HEK293T (cell line): Measurements from ENCODE around the gene MYBPH.

Experiments
- CTCF ChIA-PET: fragments of 350-600 bp; formaldehyde crosslinking; extraction: SDS; loops from one replicate; lab custom pipeline; 2021; ENCODE audit warnings: antibody characterized with exemption, inconsistent platforms; lab: Yijun Ruan, JAX
- POLR2A ChIA-PET: fragments of 350-600 bp; formaldehyde crosslinking; extraction: SDS; loops from one replicate; lab custom pipeline; 2020; ENCODE audit warnings: antibody characterized with exemption, inconsistent platforms; lab: Yijun Ruan, JAX
- DNase-seq: peaks from one replicate; pipeline ENCODE4 v3.0.0; 2012; ENCODE audit warnings: mixed read lengths; ENCODE audit errors: extremely low spot score
- ARNT ChIP-seq: fragments of 450-650 bp; IDR thresholded peaks from 2 replicates; pipeline ENCODE4 v1.6.1; 2017; ENCODE audit warnings: mild to moderate bottlenecking
- BHLHE40 ChIP-seq: fragments of 450-650 bp; IDR thresholded peaks from 2 replicates; pipeline ENCODE4 v1.6.1; 2016; ENCODE audit warnings: mild to moderate bottlenecking, moderate library complexity, borderline replicate concordance
- CTBP1 ChIP-seq: fragments of 450-650 bp; IDR thresholded peaks from 2 replicates; pipeline ENCODE4 v1.6.1; 2016; ENCODE audit warnings: borderline replicate concordance
- ELF4 ChIP-seq: fragments of 450-650 bp; IDR thresholded peaks from 2 replicates; pipeline ENCODE4 v1.6.1; 2017; ENCODE audit warnings: antibody characterized with exemption
- FOXA1 ChIP-seq: fragments of 450-650 bp; IDR thresholded peaks from 2 replicates; pipeline ENCODE4 v1.6.1; 2016; ENCODE audit warnings: mild to moderate bottlenecking
- FOXK2 ChIP-seq: fragments of 450-650 bp; IDR thresholded peaks from 2 replicates; pipeline ENCODE4 v1.6.1; 2016; ENCODE audit warnings: mild to moderate bottlenecking
- FOXM1 ChIP-seq: fragments of 450-650 bp; IDR thresholded peaks from 2 replicates; pipeline ENCODE4 v1.6.1; 2017; ENCODE audit warnings: mild to moderate bottlenecking, borderline replicate concordance
- HDGF ChIP-seq: fragments of 450-650 bp; IDR thresholded peaks from 2 replicates; pipeline ENCODE4 v1.6.1; 2017; ENCODE audit warnings: antibody characterized with exemption, borderline replicate concordance
- L3MBTL2 ChIP-seq: fragments of 450-650 bp; conservative IDR thresholded peaks from 2 replicates; pipeline ENCODE4 v1.6.1; 2016; ENCODE audit warnings: mild to moderate bottlenecking
- LEF1 ChIP-seq: fragments of 450-650 bp; IDR thresholded peaks from 2 replicates; pipeline ENCODE4 v1.6.1; 2017; ENCODE audit warnings: mild to moderate bottlenecking, borderline replicate concordance
- NFRKB ChIP-seq: fragments of 450-650 bp; IDR thresholded peaks from 2 replicates; pipeline ENCODE4 v1.6.1; 2016; ENCODE audit warnings: mild to moderate bottlenecking, moderate library complexity
- SP1 ChIP-seq: fragments of 450-650 bp; IDR thresholded peaks from 2 replicates; pipeline ENCODE4 v1.6.1; 2017
- SUZ12 ChIP-seq: fragments of 450-650 bp; IDR thresholded peaks from 2 replicates; pipeline ENCODE4 v1.6.1; 2016; ENCODE audit warnings: mild to moderate bottlenecking
- TARDBP ChIP-seq: fragments of 450-650 bp; IDR thresholded peaks from 2 replicates; pipeline ENCODE4 v1.6.1; 2016
- ZNF384 ChIP-seq: fragments of 450-650 bp; IDR thresholded peaks from 2 replicates; pipeline ENCODE4 v1.6.1; 2016
- TF ChIP-seq, protein P1 (sequence below): fragments of 450-650 bp; IDR thresholded peaks from 2 replicates; pipeline ENCODE4 v1.6.1; 2016

Gene MYBPH

GRCh38 chr1:203199481-203199815 is 23.8 kb upstream of the MYBPH start:
- POLR2A ChIA-PET: no interaction called here
- CTCF ChIA-PET: interaction anchor here (0.8 to 0.9 kb wide), 2 partner anchors 17 to 159 kb away, joined by 3 to 4 read pairs; no protein-coding TSS in a partner anchor
- no peak for TF ChIP-seq SUZ12
- TF ChIP-seq ARNT: no peak
- no peak for TF ChIP-seq FOXA1
- TF ChIP-seq FOXK2: no peak
- TF ChIP-seq L3MBTL2: no peak
- no peak for TF ChIP-seq TARDBP
- TF ChIP-seq NFRKB: no peak
- TF ChIP-seq ZNF384: no peak
- TF ChIP-seq HDGF: no peak
- no peak for TF ChIP-seq ELF4
- TF ChIP-seq BHLHE40: no peak
- TF ChIP-seq CTBP1: no peak
- TF ChIP-seq, protein P1, sequence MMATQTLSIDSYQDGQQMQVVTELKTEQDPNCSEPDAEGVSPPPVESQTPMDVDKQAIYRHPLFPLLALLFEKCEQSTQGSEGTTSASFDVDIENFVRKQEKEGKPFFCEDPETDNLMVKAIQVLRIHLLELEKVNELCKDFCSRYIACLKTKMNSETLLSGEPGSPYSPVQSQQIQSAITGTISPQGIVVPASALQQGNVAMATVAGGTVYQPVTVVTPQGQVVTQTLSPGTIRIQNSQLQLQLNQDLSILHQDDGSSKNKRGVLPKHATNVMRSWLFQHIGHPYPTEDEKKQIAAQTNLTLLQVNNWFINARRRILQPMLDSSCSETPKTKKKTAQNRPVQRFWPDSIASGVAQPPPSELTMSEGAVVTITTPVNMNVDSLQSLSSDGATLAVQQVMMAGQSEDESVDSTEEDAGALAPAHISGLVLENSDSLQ: no peak
- no peak for TF ChIP-seq LEF1
- no peak for TF ChIP-seq SP1
- no peak for TF ChIP-seq FOXM1
- DNase-seq: no peak

DNA sequence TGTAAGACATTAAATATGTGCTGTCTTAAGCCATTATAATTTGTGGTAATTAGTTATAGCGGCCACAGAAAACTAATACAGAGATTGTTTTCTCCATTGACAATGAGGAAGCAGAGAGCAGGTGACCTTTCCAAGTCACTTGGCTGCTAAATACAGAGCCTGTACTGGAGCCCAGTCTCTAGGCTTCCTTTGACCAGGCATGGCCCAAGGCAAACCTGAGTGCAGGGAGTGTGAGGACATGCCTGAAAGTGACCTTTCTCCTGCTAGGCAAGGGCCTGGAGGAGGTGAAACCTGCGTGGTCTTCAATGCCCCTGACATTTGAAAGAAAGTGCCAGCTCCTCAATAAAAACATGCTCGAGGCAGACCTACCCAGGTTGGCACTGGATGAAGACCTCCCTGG is 23.4 kb upstream of the MYBPH start:
- ChIA-PET POLR2A (no interaction called here), CTCF (no interaction called here)
- TF ChIP-seq FOXK2 (no peak), CTBP1 (no peak), FOXM1 (no peak), HDGF (no peak), SUZ12 (no peak), BHLHE40 (no peak), LEF1 (no peak), NFRKB (no peak)
- TF ChIP-seq, protein P1: no peak
- no peak for DNase-seq

- TF ChIP-seq, protein P1: no peak
- no peak for TF ChIP-seq L3MBTL2
- TF ChIP-seq SUZ12: no peak
- no peak for TF ChIP-seq LEF1
- TF ChIP-seq FOXK2: no peak
- TF ChIP-seq ARNT: no peak
- TF ChIP-seq TARDBP: no peak
- TF ChIP-seq NFRKB: no peak
- DNase-seq: no peak
- CTCF ChIA-PET: no interaction called here
- POLR2A ChIA-PET: no interaction called here
Measured at GRCh38 chr1:203197625-203198024, 22.0 kb upstream of the MYBPH start.

DNA sequence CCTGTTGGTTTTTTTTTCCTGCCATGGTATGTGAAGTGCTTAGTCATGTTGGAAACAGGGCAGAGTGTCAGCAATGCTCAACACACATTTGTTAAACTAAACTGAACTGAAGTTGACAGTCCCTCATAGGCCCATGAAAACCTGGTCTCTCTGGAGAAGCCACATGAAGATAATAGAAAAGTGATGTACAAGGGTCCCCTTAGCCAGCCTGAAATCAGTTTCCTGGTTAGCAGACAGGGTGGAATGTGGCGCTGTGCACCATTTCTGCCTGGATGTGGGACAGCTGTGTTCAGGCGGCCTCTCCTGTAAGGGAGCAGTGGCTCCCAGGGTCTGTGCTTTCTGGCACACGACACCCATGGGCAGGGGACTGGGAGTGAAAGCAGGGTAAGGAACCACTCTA is 20.7 kb upstream of the MYBPH start:
- no peak for TF ChIP-seq ELF4
- no peak for TF ChIP-seq NFRKB
- no peak for TF ChIP-seq TARDBP
- TF ChIP-seq FOXA1: no peak
- TF ChIP-seq, protein P1: no peak
- no peak for TF ChIP-seq L3MBTL2
- TF ChIP-seq BHLHE40: no peak
- no peak for TF ChIP-seq FOXM1
- TF ChIP-seq ZNF384: no peak
- no peak for TF ChIP-seq ARNT
- no peak for TF ChIP-seq CTBP1
- TF ChIP-seq SUZ12: no peak
- no peak for TF ChIP-seq LEF1
- TF ChIP-seq SP1: no peak
- no peak for TF ChIP-seq FOXK2
- no peak for TF ChIP-seq HDGF
- ChIA-PET POLR2A (no interaction called here), CTCF (interaction anchor here (0.7 to 0.8 kb wide), 2 partner anchors 14 to 23 kb away, joined by 3 to 6 read pairs; no protein-coding TSS in a partner anchor)
- no peak for DNase-seq

DNA sequence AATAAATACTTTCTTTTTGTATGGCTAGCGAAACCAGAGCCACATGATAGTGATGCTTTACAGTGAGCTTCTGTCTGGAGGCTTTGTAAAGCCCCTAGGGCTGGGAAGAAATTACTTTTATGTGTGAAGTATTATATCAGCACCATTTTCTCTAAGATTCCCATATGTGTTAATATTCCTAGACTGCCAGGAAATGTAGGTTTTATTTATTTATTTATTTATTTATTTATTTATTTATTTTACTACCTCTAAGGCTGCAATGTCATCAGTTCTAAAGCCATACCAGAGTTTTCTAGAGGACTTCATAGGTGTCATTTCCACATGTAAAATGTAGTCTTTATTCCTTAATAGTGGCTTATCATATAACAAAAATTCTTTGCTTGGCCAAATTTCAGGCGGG is 15.3 kb upstream of the MYBPH start:
- TF ChIP-seq ARNT (no peak), HDGF (no peak), CTBP1 (no peak), ELF4 (no peak), FOXK2 (no peak), ZNF384 (no peak)
- TF ChIP-seq, protein P1: no peak
- ChIA-PET CTCF (no interaction called here), POLR2A (no interaction called here)
- DNase-seq: no peak
